Measurements from ENCODE around the gene CCL28.

CCL28 gene

DNA sequence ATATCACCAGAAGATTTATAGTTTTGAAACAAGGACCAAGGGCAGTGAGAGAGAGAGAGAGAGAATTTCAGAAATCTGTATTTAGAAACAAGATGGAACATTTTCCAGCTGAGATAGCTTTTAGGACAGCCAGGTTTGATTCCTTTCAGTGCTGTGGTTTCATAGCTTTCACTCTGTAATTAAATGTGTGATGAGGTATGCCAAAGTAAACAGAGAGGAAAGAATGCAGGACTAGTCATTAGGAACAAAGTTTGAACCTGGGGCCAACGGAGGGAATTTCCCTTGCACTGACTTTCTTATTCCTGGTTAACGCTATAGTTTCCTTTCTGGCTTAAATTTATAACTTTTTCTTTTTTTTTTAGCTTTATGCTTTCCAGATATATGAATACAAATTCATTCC, 10.0 kb upstream of the CCL28 start:
- H3K27me3 ChIP-seq (ENCODE audit: control insufficient read depth, low read length) = no peaks in the 10 kb centered on the region
- no peaks in the 10 kb centered on the region for H3K9me2 ChIP-seq (replicated peaks; ENCODE audit: control insufficient read depth, low read length)
- no peak overlapping the region for H3K4me3 ChIP-seq (ENCODE audit: low read length)
- no peak overlapping the region for H3K4me2 ChIP-seq (ENCODE audit: low read length)
- no peak overlapping the region for H3K27ac ChIP-seq (ENCODE audit: low read depth, low read length)
- H3K36me3 ChIP-seq (ENCODE audit: control insufficient read depth, low read length) = no peaks in the 10 kb centered on the region
- TF ChIP-seq EZH2phosphoT487 (IDR thresholded peaks at IDR 0.05; ENCODE audit: borderline replicate concordance, low read length) = no peak
- no peaks in the 10 kb centered on the region for H3K4me1 ChIP-seq (ENCODE audit: control insufficient read depth, low read length)
- no peaks in the 10 kb centered on the region for H3K9me3 ChIP-seq (ENCODE audit: control insufficient read depth, insufficient read depth, low read length)
- no peaks in the 10 kb centered on the region for H4K20me1 ChIP-seq (ENCODE audit: control insufficient read depth, insufficient read depth, low read depth, low read length)
- no peaks in the 10 kb centered on the region for H3K79me2 ChIP-seq (ENCODE audit: control insufficient read depth, low read length)
- H3F3A ChIP-seq (ENCODE audit: control insufficient read depth, insufficient read depth) = no peaks in the 10 kb centered on the region

DNA sequence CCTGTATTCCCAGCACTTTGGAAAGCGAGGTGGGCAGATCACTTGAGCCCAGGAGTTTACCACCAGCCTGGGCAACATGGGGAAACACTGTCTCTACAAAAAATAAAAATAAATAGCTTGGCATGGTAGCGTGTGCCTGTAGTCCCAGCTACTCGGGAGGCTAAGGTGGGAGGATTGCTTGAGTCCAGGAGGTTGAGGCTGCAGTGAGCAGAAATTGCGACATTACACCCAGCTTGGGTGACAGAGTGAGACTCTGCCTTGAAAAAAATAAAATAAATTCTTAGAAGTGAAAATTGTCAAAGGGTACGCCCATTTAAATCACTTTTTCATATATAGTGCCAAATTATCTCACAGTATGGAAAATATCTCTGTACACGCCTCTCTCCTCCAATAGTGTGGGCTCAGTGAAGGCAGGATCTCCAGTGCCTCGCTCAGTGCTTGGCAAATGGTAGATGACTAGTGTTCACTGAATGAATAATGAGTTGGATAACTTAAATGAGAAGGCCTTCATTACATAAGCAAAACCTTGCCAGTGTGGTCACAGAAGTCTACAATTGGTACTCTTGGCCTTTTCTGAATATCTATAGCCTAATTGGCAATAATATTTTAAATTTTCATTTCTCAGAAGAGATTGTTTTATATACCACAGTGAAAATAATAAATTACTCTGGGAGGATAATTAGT, 9.4 kb upstream of the CCL28 start:
- Histone ChIP-seq H3K9me3 (ENCODE audit: control insufficient read depth, insufficient read depth, low read length) (no peaks in the 10 kb centered on the region), H3K4me1 (ENCODE audit: control insufficient read depth, low read length) (no peaks in the 10 kb centered on the region), H3F3A (ENCODE audit: control insufficient read depth, insufficient read depth) (no peaks in the 10 kb centered on the region), H3K27ac (ENCODE audit: low read depth, low read length) (no peak overlapping the region), H3K4me2 (ENCODE audit: low read length) (no peak overlapping the region), H3K4me3 (ENCODE audit: low read length) (no peak overlapping the region), H3K27me3 (ENCODE audit: control insufficient read depth, low read length) (no peaks in the 10 kb centered on the region), H3K36me3 (ENCODE audit: control insufficient read depth, low read length) (no peaks in the 10 kb centered on the region), H3K9me2 (replicated peaks; ENCODE audit: control insufficient read depth, low read length) (no peaks in the 10 kb centered on the region), H3K79me2 (ENCODE audit: control insufficient read depth, low read length) (no peaks in the 10 kb centered on the region), H4K20me1 (ENCODE audit: control insufficient read depth, insufficient read depth, low read depth, low read length) (no peaks in the 10 kb centered on the region)
- TF ChIP-seq CTCF (IDR thresholded peaks at IDR 0.05; ENCODE audit: low read depth, low read length, poor library complexity, severe bottlenecking) (no peak), EZH2phosphoT487 (IDR thresholded peaks at IDR 0.05; ENCODE audit: borderline replicate concordance, low read length) (no peak)

GRCh38 chr5:43420241-43420640, 8.1 kb upstream of the CCL28 start:
- TF ChIP-seq EZH2phosphoT487 (IDR thresholded peaks at IDR 0.05; ENCODE audit: borderline replicate concordance, low read length) (no peak), CTCF (IDR thresholded peaks at IDR 0.05; ENCODE audit: low read depth, low read length, poor library complexity, severe bottlenecking) (no peak)
- no peak overlapping the region for H3K27ac ChIP-seq (ENCODE audit: low read depth, low read length)
- no peaks in the 10 kb centered on the region for H3K36me3 ChIP-seq (ENCODE audit: control insufficient read depth, low read length)
- H3K9me3 ChIP-seq (ENCODE audit: control insufficient read depth, insufficient read depth, low read length) = no peaks in the 10 kb centered on the region
- no peak overlapping the region for H3K4me2 ChIP-seq (ENCODE audit: low read length)
- H3F3A ChIP-seq (ENCODE audit: control insufficient read depth, insufficient read depth) = no peaks in the 10 kb centered on the region
- H4K20me1 ChIP-seq (ENCODE audit: control insufficient read depth, insufficient read depth, low read depth, low read length) = no peaks in the 10 kb centered on the region
- no peaks in the 10 kb centered on the region for H3K4me1 ChIP-seq (ENCODE audit: control insufficient read depth, low read length)
- H3K79me2 ChIP-seq (ENCODE audit: control insufficient read depth, low read length) = no peaks in the 10 kb centered on the region
- no peaks in the 10 kb centered on the region for H3K27me3 ChIP-seq (ENCODE audit: control insufficient read depth, low read length)
- no peaks in the 10 kb centered on the region for H3K9me2 ChIP-seq (replicated peaks; ENCODE audit: control insufficient read depth, low read length)
- no peak overlapping the region for H3K4me3 ChIP-seq (ENCODE audit: low read length)

GRCh38 chr5:43418561-43418960, 6.4 kb upstream of the CCL28 start:
- Histone ChIP-seq H3K36me3 (ENCODE audit: control insufficient read depth, low read length) (no peaks in the 10 kb centered on the region), H3F3A (ENCODE audit: control insufficient read depth, insufficient read depth) (no peaks in the 10 kb centered on the region), H3K27ac (ENCODE audit: low read depth, low read length) (no peak overlapping the region), H4K20me1 (ENCODE audit: control insufficient read depth, insufficient read depth, low read depth, low read length) (no peaks in the 10 kb centered on the region), H3K79me2 (ENCODE audit: control insufficient read depth, low read length) (no peaks in the 10 kb centered on the region), H3K4me1 (ENCODE audit: control insufficient read depth, low read length) (no peaks in the 10 kb centered on the region), H3K4me3 (ENCODE audit: low read length) (no peak overlapping the region), H3K9me2 (replicated peaks; ENCODE audit: control insufficient read depth, low read length) (no peaks in the 10 kb centered on the region), H3K4me2 (ENCODE audit: low read length) (no peak overlapping the region), H3K9me3 (ENCODE audit: control insufficient read depth, insufficient read depth, low read length) (no peaks in the 10 kb centered on the region), H3K27me3 (ENCODE audit: control insufficient read depth, low read length) (no peaks in the 10 kb centered on the region)
- TF ChIP-seq CTCF (IDR thresholded peaks at IDR 0.05; ENCODE audit: low read depth, low read length, poor library complexity, severe bottlenecking) (no peak), EZH2phosphoT487 (IDR thresholded peaks at IDR 0.05; ENCODE audit: borderline replicate concordance, low read length) (no peak)
